GM12878 (cell line): ENCODE data around the gene XYLB. TPM values are rescaled to one million over a fixed set of nuclear protein-coding genes. Genes with fewer than 3 reads are reported as not detected.
"Not testable (repeated sequence)": the region's sequence is repeated elsewhere in the genome, so short reads cannot be mapped to it uniquely, and the experiment has no call there.

Source experiments
- ATAC-seq: fragments of 200-7000 bp; cut with Tn5 transposase; 3 replicates; pipeline ENCODE4 v1.9.1; 2020; ENCODE audit warnings: mild to moderate bottlenecking, moderate library complexity
- BruUV-seq: library from RNA; stranded (reverse); fragments of 400-500 nt; replicated peaks from 2 replicates; lab custom pipeline; 2021; lab: Mats Ljungman, UMichigan
- CTCF ChIA-PET: fragments of 300-600 bp; sonication (Branson Sonifier 250); formaldehyde crosslinking; extraction: SDS; loops from one replicate; lab custom pipeline; 2021; ENCODE audit warnings: inconsistent platforms; lab: Yijun Ruan, JAX
- POLR2A ChIA-PET: fragments of 350-600 bp; formaldehyde crosslinking; extraction: SDS; loops from one replicate; lab custom pipeline; 2021; ENCODE audit warnings: inconsistent platforms; lab: Charles Lee
- RAD21 ChIA-PET: fragments of 300-600 bp; sonication (Branson Sonifier 250); formaldehyde crosslinking; loops from one replicate; lab custom pipeline; 2023; ENCODE audit warnings: antibody characterized with exemption; ENCODE audit not compliant: unreplicated experiment; lab: Charles Lee
- SMC1A ChIA-PET: fragments of 300-600 bp; sonication (Branson Sonifier 250); formaldehyde crosslinking; loops from one replicate; lab custom pipeline; 2023; ENCODE audit not compliant: unreplicated experiment, uncharacterized antibody; lab: Charles Lee
- DNase-seq: peaks from one replicate; pipeline ENCODE4 v3.0.0-alpha.2; 2011; ENCODE audit warnings: low read depth, low spot score
- FAIRE-seq: peaks from 3 replicates; lab custom pipeline; 2011; peaks lifted over from hg19 to GRCh38; lab: Jason Lieb, UNC
- H2AFZ ChIP-seq: 2 replicates; pipeline ENCODE4 v1.6.0; 2011; ENCODE audit warnings: low read depth, low read length, control low read depth; ENCODE audit not compliant: control insufficient read depth
- H3K27ac ChIP-seq: 2 replicates; pipeline ENCODE4 v1.5.1; 2011; ENCODE audit warnings: control low read depth; ENCODE audit not compliant: control insufficient read depth, insufficient read depth
- H3K27me3 ChIP-seq, 2 experiments: replicated peaks in 1 of 2; 2 replicates each; pipeline versions ENCODE4 v1.6.0 to v1.6.1; 2011; ENCODE audit warnings: low read length in 1 of 2; ENCODE audit not compliant: control insufficient read depth in 2 of 2, insufficient read depth in 2 of 2
- H3K36me3 ChIP-seq, 2 experiments: 2 replicates each; pipeline ENCODE4 v1.5.1; 2011; ENCODE audit warnings: low read length in 1 of 2; ENCODE audit not compliant: control insufficient read depth in 2 of 2, insufficient read depth in 2 of 2
- H3K4me1 ChIP-seq: 2 replicates; pipeline ENCODE4 v1.6.1; 2011; ENCODE audit warnings: mild to moderate bottlenecking, low read length, moderate library complexity, mixed read lengths; ENCODE audit not compliant: control insufficient read depth, insufficient read depth
- H3K4me2 ChIP-seq: 2 replicates; pipeline ENCODE4 v1.6.0; 2011; ENCODE audit warnings: control low read depth; ENCODE audit not compliant: control insufficient read depth, insufficient read depth
- H3K4me3 ChIP-seq: fragments of 200-600 bp; sonication (generic); 2 replicates; pipeline ENCODE4 v1.5.1; 2016
- H3K79me2 ChIP-seq: 2 replicates; pipeline ENCODE4 v1.6.0; 2011; ENCODE audit warnings: low read length; ENCODE audit not compliant: control insufficient read depth, insufficient read depth
- H3K9ac ChIP-seq: 2 replicates; pipeline ENCODE4 v1.8.0; 2011; ENCODE audit warnings: low read length, control low read depth, mixed read lengths; ENCODE audit not compliant: control insufficient read depth, insufficient read depth
- H3K9me3 ChIP-seq: replicated peaks from 3 replicates; pipeline ENCODE4 v1.5.1; 2011; ENCODE audit warnings: mild to moderate bottlenecking, low read length; ENCODE audit not compliant: control insufficient read depth, insufficient read depth
- H4K20me1 ChIP-seq: 2 replicates; pipeline ENCODE4 v1.6.0; 2011; ENCODE audit not compliant: control insufficient read depth, insufficient read depth
- BHLHE40 ChIP-seq, 2 experiments: fragments of 450-650 bp in 1 of 2; IDR thresholded peaks; 2 replicates each; pipeline ENCODE4 v1.6.1; 2011 to 2017; ENCODE audit warnings: low read depth in 2 of 2, borderline replicate concordance in 1 of 2, improper control_type of control experiment in 1 of 2, low read length in 1 of 2, mild to moderate bottlenecking in 1 of 2
- CBX5 ChIP-seq: sonication (generic); IDR thresholded peaks from 2 replicates; pipeline ENCODE4 v1.6.1; 2016; ENCODE audit warnings: low read depth, moderate library complexity, mild to moderate bottlenecking, inconsistent platforms
- SKIL ChIP-seq: fragments of 450-650 bp; IDR thresholded peaks from 2 replicates; pipeline ENCODE4 v1.6.1; 2017; ENCODE audit warnings: mild to moderate bottlenecking, low read depth, inconsistent platforms; ENCODE audit not compliant: poor library complexity, severe bottlenecking
- WGBS: methylation state at CpG from one replicate; pipeline ENCODE4 v1.1.6; 2016; ENCODE audit warnings: low lambda C conversion rate; ENCODE audit not compliant: insufficient replicate concordance, insufficient coverage; ENCODE audit errors: missing lambda C conversion rate; 5-methylcytosine and 5-hydroxymethylcytosine counted together
- in situ Hi-C: fragments of 300-500 bp; cut with MboI; formaldehyde crosslinking; loops from 9 replicates; pipeline ENCODE4 v1.14.3; 2018; ENCODE audit warnings: mixed read lengths
- intact Hi-C: fragments of 100-400 bp; cut with micrococcal nuclease; formaldehyde crosslinking; loops from one replicate; pipeline ENCODE4 v1.14.2; 2022; ENCODE audit not compliant: unreplicated experiment
- polyA plus RNA-seq, 11 experiments: library from polyadenylated mRNA; depleted of rRNA in 4 of 11; unstranded in 6 of 11; stranded (reverse) in 5 of 11; fragments of >200 nt; fragmentation: Nextera tagmentation in 4 of 11; fragmentation: Illumina TruSeq in 1 of 11; extraction: Ambion mirVana in 4 of 11; extraction: Trizol in 1 of 11; gene quantifications; 1 replicate in 1 of 11; 2 replicates in 10 of 11; pipeline versions ENCODE4 v1.2.1 to v1.2.3, GENCODE V29; 2011 to 2016; ENCODE audit warnings: inconsistent platforms in 2 of 11, missing spikeins in 2 of 11, low read depth in 1 of 11
- total RNA-seq, 4 experiments: library from RNA; depleted of rRNA in 3 of 4; stranded (reverse); fragments of >200 nt in 3 of 4; fragmentation: Illumina TruSeq in 1 of 4; extraction: Trizol in 1 of 4; gene quantifications; 2 replicates each; pipeline versions ENCODE4 v1.2.1 to v1.2.3, GENCODE V29; 2013 to 2021

The XYLB gene
- total and polyA plus RNA-seq, 10 of the 15 experiments (the other 5 are each of a cell fraction or from before 2014, with no cell fraction given), result 0.60 to 6.1 (median 3.5) TPM

- TF ChIP-seq SKIL (no peak), CBX5 (no peak), BHLHE40 (IDR thresholded peaks at IDR 0.05; ENCODE audit: borderline replicate concordance in 1 of 2, low read depth in 2 of 2, low read length in 1 of 2) (no peak)
Measured at GRCh38 chr3:38421679-38422336, 75.2 kb downstream of the XYLB start (continued).

GRCh38 chr3:38426798-38427426 lies 80.3 kb downstream of the XYLB start:
- RAD21 ChIA-PET, H3K4me2 ChIP-seq, FAIRE-seq, DNase-seq, H2AFZ ChIP-seq, BruUV-seq, SMC1A ChIA-PET, intact Hi-C loops, H3K4me1 ChIP-seq, H3K36me3 ChIP-seq, H3K4me3 ChIP-seq, POLR2A ChIA-PET, ATAC-seq, H3K9ac ChIP-seq, H3K27me3 ChIP-seq, in situ Hi-C loops, CTCF ChIA-PET, H4K20me1 ChIP-seq, H3K79me2 ChIP-seq, H3K9me3 ChIP-seq, H3K27ac ChIP-seq: not testable (repeated sequence)
- WGBS, result 34% methylated on average over 6 of the region's 6 CpGs
